Measurements from ENCODE around the gene ARHGAP32. TPM values are rescaled to one million over a fixed set of nuclear protein-coding genes. Genes with fewer than 3 reads are reported as not detected.

The ARHGAP32 gene
- polyA plus RNA-seq, 1 donor from 2014 or later = 12.0 TPM

DNA sequence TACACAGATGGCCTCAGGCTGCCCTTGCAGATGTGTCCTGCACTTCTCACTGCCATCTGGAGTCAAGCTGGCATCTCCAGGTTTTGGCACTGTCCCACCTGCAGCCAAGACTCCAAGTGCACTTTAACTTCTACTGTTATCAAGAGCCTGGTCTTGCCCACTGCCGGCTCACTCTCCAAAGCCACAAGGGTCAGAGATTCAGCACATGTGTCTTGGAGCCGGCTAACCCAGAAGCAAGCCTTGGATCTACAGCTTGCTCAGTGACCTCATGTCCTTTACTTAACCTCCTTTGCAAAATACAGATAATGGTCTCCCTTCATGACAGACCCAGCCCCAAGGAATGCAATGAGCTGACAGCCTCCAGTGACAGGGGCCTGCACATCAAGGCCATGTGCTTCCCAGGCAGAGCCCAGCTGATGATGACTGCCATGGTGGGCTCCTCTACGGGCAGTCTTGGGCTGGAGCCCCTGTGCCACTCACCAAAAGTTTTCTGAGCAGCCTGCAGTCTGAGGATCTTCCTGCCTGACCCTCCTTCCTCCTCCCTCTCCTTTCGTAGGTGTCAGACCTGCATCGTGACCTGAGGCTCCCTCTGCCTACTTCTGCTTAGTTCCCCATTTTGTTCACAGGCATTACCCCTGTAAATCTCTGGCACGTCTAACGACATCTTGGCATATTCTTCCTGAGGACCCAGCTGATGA is 258.5 kb downstream of the ARHGAP32 start:
- no peaks in the 10 kb centered on the region for H3K36me3 ChIP-seq (ENCODE audit: insufficient read depth, low read length)
- no peaks in the 10 kb centered on the region for H3K9me2 ChIP-seq (ENCODE audit: insufficient read depth, low read length)
- no peak overlapping the region for H3K4me2 ChIP-seq (ENCODE audit: low read length)
- H3K4me3 ChIP-seq (ENCODE audit: low read length) = no peak overlapping the region
- H3K27me3 ChIP-seq (ENCODE audit: insufficient read depth, low read depth, low read length) = no peaks in the 10 kb centered on the region
- H3K27ac ChIP-seq (ENCODE audit: low read length) = no peak overlapping the region
- no peaks in the 10 kb centered on the region for H4K20me1 ChIP-seq (ENCODE audit: insufficient read depth)
- TF ChIP-seq TAF1 (IDR thresholded peaks at IDR 0.05; ENCODE audit: low read depth) = no peak
- TF ChIP-seq POLR2AphosphoS5 (IDR thresholded peaks at IDR 0.05) = no peak
- TF ChIP-seq, protein P1, sequence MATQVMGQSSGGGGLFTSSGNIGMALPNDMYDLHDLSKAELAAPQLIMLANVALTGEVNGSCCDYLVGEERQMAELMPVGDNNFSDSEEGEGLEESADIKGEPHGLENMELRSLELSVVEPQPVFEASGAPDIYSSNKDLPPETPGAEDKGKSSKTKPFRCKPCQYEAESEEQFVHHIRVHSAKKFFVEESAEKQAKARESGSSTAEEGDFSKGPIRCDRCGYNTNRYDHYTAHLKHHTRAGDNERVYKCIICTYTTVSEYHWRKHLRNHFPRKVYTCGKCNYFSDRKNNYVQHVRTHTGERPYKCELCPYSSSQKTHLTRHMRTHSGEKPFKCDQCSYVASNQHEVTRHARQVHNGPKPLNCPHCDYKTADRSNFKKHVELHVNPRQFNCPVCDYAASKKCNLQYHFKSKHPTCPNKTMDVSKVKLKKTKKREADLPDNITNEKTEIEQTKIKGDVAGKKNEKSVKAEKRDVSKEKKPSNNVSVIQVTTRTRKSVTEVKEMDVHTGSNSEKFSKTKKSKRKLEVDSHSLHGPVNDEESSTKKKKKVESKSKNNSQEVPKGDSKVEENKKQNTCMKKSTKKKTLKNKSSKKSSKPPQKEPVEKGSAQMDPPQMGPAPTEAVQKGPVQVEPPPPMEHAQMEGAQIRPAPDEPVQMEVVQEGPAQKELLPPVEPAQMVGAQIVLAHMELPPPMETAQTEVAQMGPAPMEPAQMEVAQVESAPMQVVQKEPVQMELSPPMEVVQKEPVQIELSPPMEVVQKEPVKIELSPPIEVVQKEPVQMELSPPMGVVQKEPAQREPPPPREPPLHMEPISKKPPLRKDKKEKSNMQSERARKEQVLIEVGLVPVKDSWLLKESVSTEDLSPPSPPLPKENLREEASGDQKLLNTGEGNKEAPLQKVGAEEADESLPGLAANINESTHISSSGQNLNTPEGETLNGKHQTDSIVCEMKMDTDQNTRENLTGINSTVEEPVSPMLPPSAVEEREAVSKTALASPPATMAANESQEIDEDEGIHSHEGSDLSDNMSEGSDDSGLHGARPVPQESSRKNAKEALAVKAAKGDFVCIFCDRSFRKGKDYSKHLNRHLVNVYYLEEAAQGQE (IDR thresholded peaks at IDR 0.05; ENCODE audit: borderline replicate concordance) = no peak
- peaks cover 1% of the 10 kb centered on the region for H3F3A ChIP-seq (ENCODE audit: insufficient read depth, low read length, poor library complexity, severe bottlenecking)
- no peaks in the 10 kb centered on the region for H3K9me3 ChIP-seq (ENCODE audit: low read length)
- no peak overlapping the region for H3K9ac ChIP-seq (ENCODE audit: low read length)
- H3K79me2 ChIP-seq (replicated peaks; ENCODE audit: insufficient read depth, low read length) = no peaks in the 10 kb centered on the region
- no peak overlapping the region for H2AFZ ChIP-seq (ENCODE audit: low read depth, low read length)

- no peaks in the 10 kb centered on the region for H3K9me2 ChIP-seq (ENCODE audit: insufficient read depth, low read length)
- no peak overlapping the region for H2AFZ ChIP-seq (ENCODE audit: low read depth, low read length)
- TF ChIP-seq SMC3 (conservative IDR thresholded peaks at IDR 0.05; ENCODE audit: poor library complexity) (no peak), POLR2AphosphoS5 (IDR thresholded peaks at IDR 0.05) (no peak), RAD21 (conservative IDR thresholded peaks at IDR 0.05) (no peak)
- TF ChIP-seq, protein P1 (IDR thresholded peaks at IDR 0.05; ENCODE audit: borderline replicate concordance) = no peak
- no peaks in the 10 kb centered on the region for H3K9me3 ChIP-seq (ENCODE audit: low read length)
- H3F3A ChIP-seq (ENCODE audit: insufficient read depth, low read length, poor library complexity, severe bottlenecking) = peaks cover 7% of the 10 kb centered on the region
- H3K27ac ChIP-seq (ENCODE audit: low read length) = no peak overlapping the region
- H3K4me2 ChIP-seq (ENCODE audit: low read length) = no peak overlapping the region
- H3K79me2 ChIP-seq (replicated peaks; ENCODE audit: insufficient read depth, low read length) = no peaks in the 10 kb centered on the region
- no peaks in the 10 kb centered on the region for H3K36me3 ChIP-seq (ENCODE audit: insufficient read depth, low read length)
- H3K4me3 ChIP-seq (ENCODE audit: low read length) = no peak overlapping the region
- no peaks in the 10 kb centered on the region for H3K27me3 ChIP-seq (ENCODE audit: insufficient read depth, low read depth, low read length)
- H4K20me1 ChIP-seq (ENCODE audit: insufficient read depth) = no peaks in the 10 kb centered on the region
- no peak overlapping the region for H3K9ac ChIP-seq (ENCODE audit: low read length)
Measured at GRCh38 chr11:128931668-128932067, 260.5 kb downstream of the ARHGAP32 start.

DNA sequence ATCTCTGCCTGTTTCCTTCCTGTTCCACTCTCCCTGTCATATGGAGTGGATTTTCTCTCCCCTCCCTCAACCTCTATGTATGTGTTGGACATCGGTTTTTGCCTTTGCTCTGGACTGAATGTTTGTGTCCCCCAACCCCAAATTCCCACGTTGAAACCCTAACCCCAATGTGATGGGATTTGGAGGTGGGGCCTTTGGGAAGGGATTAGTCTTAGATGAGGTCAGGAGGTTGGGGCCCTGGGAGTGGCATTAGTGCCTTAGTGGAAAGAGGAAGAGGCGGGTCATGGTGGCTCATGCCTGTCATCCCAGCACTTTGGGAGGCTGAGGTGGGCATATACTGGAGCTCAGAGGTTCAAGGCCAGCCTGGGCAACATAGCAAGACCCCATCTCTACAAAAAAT is 261.1 kb downstream of the ARHGAP32 start:
- Histone ChIP-seq H4K20me1 (ENCODE audit: insufficient read depth) (no peaks in the 10 kb centered on the region), H2AFZ (ENCODE audit: low read depth, low read length) (no peak overlapping the region), H3K27me3 (ENCODE audit: insufficient read depth, low read depth, low read length) (no peaks in the 10 kb centered on the region), H3K9ac (ENCODE audit: low read length) (no peak overlapping the region), H3K36me3 (ENCODE audit: insufficient read depth, low read length) (no peaks in the 10 kb centered on the region), H3K27ac (ENCODE audit: low read length) (no peak overlapping the region), H3K4me2 (ENCODE audit: low read length) (no peak overlapping the region), H3K9me3 (ENCODE audit: low read length) (no peaks in the 10 kb centered on the region), H3F3A (ENCODE audit: insufficient read depth, low read length, poor library complexity, severe bottlenecking) (peaks cover 7% of the 10 kb centered on the region), H3K4me3 (ENCODE audit: low read length) (no peak overlapping the region), H3K9me2 (ENCODE audit: insufficient read depth, low read length) (no peaks in the 10 kb centered on the region), H3K79me2 (replicated peaks; ENCODE audit: insufficient read depth, low read length) (no peaks in the 10 kb centered on the region)
- TF ChIP-seq EZH2 (IDR thresholded peaks at IDR 0.05; ENCODE audit: borderline replicate concordance, insufficient read depth, low read length, poor library complexity, severe bottlenecking) = no peak
- no peak for TF ChIP-seq SMC3 (conservative IDR thresholded peaks at IDR 0.05; ENCODE audit: poor library complexity)
- no peak for TF ChIP-seq EP300 (conservative IDR thresholded peaks at IDR 0.05; ENCODE audit: poor library complexity, severe bottlenecking)
- no peak for TF ChIP-seq TAF1 (IDR thresholded peaks at IDR 0.05; ENCODE audit: low read depth)
- no peak for TF ChIP-seq POLR2AphosphoS5 (IDR thresholded peaks at IDR 0.05)
- TF ChIP-seq MXI1 (conservative IDR thresholded peaks at IDR 0.05; ENCODE audit: poor library complexity, severe bottlenecking) = no peak
- TF ChIP-seq RAD21 (conservative IDR thresholded peaks at IDR 0.05) = no peak
- TF ChIP-seq, protein P1 (IDR thresholded peaks at IDR 0.05; ENCODE audit: borderline replicate concordance) = no peak
